ENCODE measurements around the gene DOCK3.

DOCK3 gene

GRCh38 chr3:50674349-50675178 is at the start of gene DOCK3:
Gene DOCK3, plus strand, starts transcription at chr3:50674927. Its CDS starts 337 bp downstream, at chr3:50675264.
- Histone ChIP-seq H3K27ac (no peak within 1 kb of the TSS), H4K20me1 (peaks cover 18% of the 10 kb centered on the region), H3K4me2 (peak within 1 kb of the TSS; percentile 96), H3K4me3 (peak within 1 kb of the TSS; percentile 76), H3K27me3 (peaks cover 59% of the 10 kb centered on the region), H3K9ac (peak within 1 kb of the TSS; percentile 72), H3K9me3 (no peaks in the 10 kb centered on the region), H3K36me3 (no peaks in the 10 kb centered on the region), H3K4me1 (peaks cover 5% of the 10 kb centered on the region; the same call in 1 of the 2 replicates)
- no peak for TF ChIP-seq Cebpa-rat (IDR thresholded peaks at IDR 0.05)

GRCh38 chr3:50625231-50626182 is 49.2 kb upstream of the DOCK3 start:
- Histone ChIP-seq H3K27me3 (no peaks in the 10 kb centered on the region), H3K36me3 (peaks cover 46% of the 10 kb centered on the region), H3K4me1 (peaks cover 67% of the 10 kb centered on the region), H3K9me3 (no peaks in the 10 kb centered on the region), H3K4me3 (no peak overlapping the region), H3K9ac (no peak overlapping the region), H3K4me2 (peak overlapping the region; percentile 67), H3K27ac (no peak overlapping the region), H4K20me1 (peaks cover 94% of the 10 kb centered on the region)
- TF ChIP-seq Cebpa-rat (IDR thresholded peaks at IDR 0.05), result no peak

GRCh38 chr3:50626401-50626800 is 48.3 kb upstream of the DOCK3 start:
- no peak overlapping the region for H3K4me3 ChIP-seq
- no peaks in the 10 kb centered on the region for H3K27me3 ChIP-seq
- peak overlapping the region; percentile 67 for H3K4me2 ChIP-seq
- H3K9ac ChIP-seq, result no peak overlapping the region
- H4K20me1 ChIP-seq, result peaks cover 98% of the 10 kb centered on the region
- no peaks in the 10 kb centered on the region for H3K9me3 ChIP-seq
- TF ChIP-seq Cebpa-rat (IDR thresholded peaks at IDR 0.05), result no peak
- peaks cover 67% of the 10 kb centered on the region for H3K4me1 ChIP-seq
- no peak overlapping the region for H3K27ac ChIP-seq
- H3K36me3 ChIP-seq, result peaks cover 52% of the 10 kb centered on the region

- no peaks in the 10 kb centered on the region for H3K9me3 ChIP-seq
- no peaks in the 10 kb centered on the region for H3K27me3 ChIP-seq
- no peak for TF ChIP-seq Cebpa-rat (IDR thresholded peaks at IDR 0.05)
- H3K27ac ChIP-seq, result 0 out of 2 replicates have a peak overlapping the region, but pooled peaks have one; percentile 9
- no peak overlapping the region for H3K4me3 ChIP-seq
- H3K9ac ChIP-seq, result no peak overlapping the region
- H4K20me1 ChIP-seq, result peaks cover 100% of the 10 kb centered on the region
- H3K4me1 ChIP-seq, result peaks cover 76% of the 10 kb centered on the region
- 0 out of 2 replicates have a peak overlapping the region, but pooled peaks have one; percentile 17 for H3K4me2 ChIP-seq
- H3K36me3 ChIP-seq, result peaks cover 42% of the 10 kb centered on the region
Measured at GRCh38 chr3:50627407-50628051, 47.2 kb upstream of the DOCK3 start.

GRCh38 chr3:50628601-50629000 is 46.1 kb upstream of the DOCK3 start:
- H3K36me3 ChIP-seq, result peaks cover 32% of the 10 kb centered on the region; the same call in 1 of the 2 replicates
- no peak for TF ChIP-seq Cebpa-rat (IDR thresholded peaks at IDR 0.05)
- H3K4me3 ChIP-seq, result no peak overlapping the region
- H3K4me1 ChIP-seq, result peaks cover 77% of the 10 kb centered on the region
- no peak overlapping the region for H3K4me2 ChIP-seq
- H3K9ac ChIP-seq, result no peak overlapping the region
- peaks cover 100% of the 10 kb centered on the region for H4K20me1 ChIP-seq
- H3K27ac ChIP-seq, result no peak overlapping the region
- H3K27me3 ChIP-seq, result no peaks in the 10 kb centered on the region
- no peaks in the 10 kb centered on the region for H3K9me3 ChIP-seq

GRCh38 chr3:50630394-50630793 is 44.3 kb upstream of the DOCK3 start:
- Histone ChIP-seq H3K27ac (no peak overlapping the region), H3K4me3 (no peak overlapping the region), H3K9me3 (no peaks in the 10 kb centered on the region), H3K36me3 (peaks cover 37% of the 10 kb centered on the region; the same call in 1 of the 2 replicates), H3K27me3 (no peaks in the 10 kb centered on the region), H3K4me1 (peaks cover 67% of the 10 kb centered on the region), H3K4me2 (peak overlapping the region; percentile 41; the same call in 1 of the 2 replicates), H4K20me1 (peaks cover 100% of the 10 kb centered on the region), H3K9ac (no peak overlapping the region)
- TF ChIP-seq Cebpa-rat (IDR thresholded peaks at IDR 0.05), result no peak

- Histone ChIP-seq H3K27me3 (no peaks in the 10 kb centered on the region), H4K20me1 (peaks cover 100% of the 10 kb centered on the region), H3K9ac (no peak overlapping the region), H3K9me3 (no peaks in the 10 kb centered on the region), H3K27ac (no peak overlapping the region), H3K4me2 (peak overlapping the region; percentile 41; the same call in 1 of the 2 replicates), H3K4me3 (no peak overlapping the region), H3K4me1 (peaks cover 64% of the 10 kb centered on the region), H3K36me3 (peaks cover 37% of the 10 kb centered on the region; the same call in 1 of the 2 replicates)
- no peak for TF ChIP-seq Cebpa-rat (IDR thresholded peaks at IDR 0.05)
Measured at GRCh38 chr3:50630877-50631276, 43.9 kb upstream of the DOCK3 start.

- TF ChIP-seq Cebpa-rat (IDR thresholded peaks at IDR 0.05), result no peak
- H3K36me3 ChIP-seq, result peaks cover 33% of the 10 kb centered on the region; the same call in 1 of the 2 replicates
- peaks cover 99% of the 10 kb centered on the region for H4K20me1 ChIP-seq
- no peak overlapping the region for H3K9ac ChIP-seq
- no peak overlapping the region for H3K27ac ChIP-seq
- H3K4me2 ChIP-seq, result no peak overlapping the region
- no peaks in the 10 kb centered on the region for H3K27me3 ChIP-seq
- H3K9me3 ChIP-seq, result no peaks in the 10 kb centered on the region
- H3K4me1 ChIP-seq, result peaks cover 63% of the 10 kb centered on the region
- H3K4me3 ChIP-seq, result no peak overlapping the region
Measured at GRCh38 chr3:50632450-50632849, 42.3 kb upstream of the DOCK3 start.

- Histone ChIP-seq H3K36me3 (peaks cover 29% of the 10 kb centered on the region; the same call in 1 of the 2 replicates), H3K9ac (no peak overlapping the region), H3K27me3 (no peaks in the 10 kb centered on the region), H3K4me2 (no peak overlapping the region), H4K20me1 (peaks cover 98% of the 10 kb centered on the region), H3K4me3 (no peak overlapping the region), H3K9me3 (no peaks in the 10 kb centered on the region), H3K4me1 (peaks cover 56% of the 10 kb centered on the region), H3K27ac (no peak overlapping the region)
- no peak for TF ChIP-seq Cebpa-rat (IDR thresholded peaks at IDR 0.05)
Measured at GRCh38 chr3:50633230-50633790, 41.4 kb upstream of the DOCK3 start.
